Nephron (organoid): ENCODE measurements around the gene FXYD7.

Source experiments
- H3K27ac Mint-ChIP-seq, 3 experiments: 2 replicates each; pipeline ENCODE4 v1.8.0; 2020; ENCODE audit warnings: mixed read lengths in 3 of 3, mild to moderate bottlenecking in 2 of 3, moderate library complexity in 1 of 3
- H3K27me3 Mint-ChIP-seq: 2 replicates; pipeline ENCODE4 v1.8.0; 2021; ENCODE audit warnings: low read depth, mild to moderate bottlenecking, moderate library complexity, mixed read lengths
- H3K36me3 Mint-ChIP-seq: 2 replicates; pipeline ENCODE4 v1.8.0; 2020; ENCODE audit warnings: low read depth, mixed read lengths
- H3K4me1 Mint-ChIP-seq: 2 replicates; pipeline ENCODE4 v1.8.0; 2020; ENCODE audit warnings: mixed read lengths
- H3K4me3 Mint-ChIP-seq, 3 experiments: 2 replicates each; pipeline ENCODE4 v1.8.0; 2020; ENCODE audit warnings: mild to moderate bottlenecking in 3 of 3, mixed read lengths in 3 of 3, moderate library complexity in 2 of 3
- H3K9me3 Mint-ChIP-seq: 2 replicates; pipeline ENCODE4 v1.8.0; 2020; ENCODE audit warnings: mixed read lengths
- CTCF ChIP-seq, 3 experiments: fragments of 200-600 bp; sonication (generic); IDR thresholded peaks; one replicate each; pipeline ENCODE4 v1.5.0; 2021; ENCODE audit warnings: antibody characterized with exemption in 3 of 3; ENCODE audit not compliant: unreplicated experiment in 3 of 3

Gene FXYD7

GRCh38 chr19:35104361-35104760 lies 38.7 kb upstream of the FXYD7 start:
- Mint-ChIP-seq H3K27ac (no peak overlapping the region), H3K9me3 (no peaks in the 10 kb centered on the region), H3K36me3 (no peaks in the 10 kb centered on the region), H3K27me3 (peaks cover 6% of the 10 kb centered on the region), H3K4me3 (no peak overlapping the region), H3K4me1 (no peaks in the 10 kb centered on the region)
- no peak for TF ChIP-seq CTCF (IDR thresholded peaks at IDR 0.05; ENCODE audit: unreplicated experiment in 3 of 3)

- Mint-ChIP-seq H3K36me3 (no peaks in the 10 kb centered on the region), H3K9me3 (no peaks in the 10 kb centered on the region), H3K27me3 (peaks cover 6% of the 10 kb centered on the region), H3K4me1 (no peaks in the 10 kb centered on the region), H3K4me3 (no peak overlapping the region), H3K27ac (no peak overlapping the region)
- no peak for TF ChIP-seq CTCF (IDR thresholded peaks at IDR 0.05; ENCODE audit: unreplicated experiment in 3 of 3)
Measured at GRCh38 chr19:35105047-35105410, 38.0 kb upstream of the FXYD7 start.

GRCh38 chr19:35105411-35106290 lies 37.4 kb upstream of the FXYD7 start:
- no peaks in the 10 kb centered on the region for H3K4me1 Mint-ChIP-seq
- no peak overlapping the region for H3K27ac Mint-ChIP-seq
- TF ChIP-seq CTCF (IDR thresholded peaks at IDR 0.05; ENCODE audit: unreplicated experiment in 3 of 3) = no peak
- no peaks in the 10 kb centered on the region for H3K9me3 Mint-ChIP-seq
- no peaks in the 10 kb centered on the region for H3K36me3 Mint-ChIP-seq
- no peak overlapping the region for H3K4me3 Mint-ChIP-seq
- peaks cover 6% of the 10 kb centered on the region for H3K27me3 Mint-ChIP-seq

- Mint-ChIP-seq H3K36me3 (no peaks in the 10 kb centered on the region), H3K27me3 (peaks cover 6% of the 10 kb centered on the region), H3K4me1 (no peaks in the 10 kb centered on the region), H3K27ac (no peak overlapping the region), H3K9me3 (no peaks in the 10 kb centered on the region), H3K4me3 (no peak overlapping the region)
- no peak for TF ChIP-seq CTCF (IDR thresholded peaks at IDR 0.05; ENCODE audit: unreplicated experiment in 3 of 3)
Measured at GRCh38 chr19:35106291-35106583, 36.8 kb upstream of the FXYD7 start.

- Mint-ChIP-seq H3K4me3 (no peak overlapping the region), H3K36me3 (no peaks in the 10 kb centered on the region), H3K27ac (no peak overlapping the region), H3K4me1 (no peaks in the 10 kb centered on the region), H3K27me3 (peaks cover 6% of the 10 kb centered on the region), H3K9me3 (no peaks in the 10 kb centered on the region)
- no peak for TF ChIP-seq CTCF (IDR thresholded peaks at IDR 0.05; ENCODE audit: unreplicated experiment in 3 of 3)
Measured at GRCh38 chr19:35106898-35107541, 36.0 kb upstream of the FXYD7 start.

GRCh38 chr19:35107545-35107944 lies 35.5 kb upstream of the FXYD7 start:
- Mint-ChIP-seq H3K9me3 (no peaks in the 10 kb centered on the region), H3K4me1 (no peaks in the 10 kb centered on the region), H3K27me3 (peaks cover 6% of the 10 kb centered on the region), H3K27ac (no peak overlapping the region), H3K36me3 (no peaks in the 10 kb centered on the region), H3K4me3 (no peak overlapping the region)
- TF ChIP-seq CTCF (IDR thresholded peaks at IDR 0.05; ENCODE audit: unreplicated experiment in 3 of 3) = no peak
